Endothelial cell of umbilical vein (primary cell): ENCODE measurements around the gene CTSH. TPM values are rescaled to one million over a fixed set of nuclear protein-coding genes. Genes with fewer than 3 reads are reported as not detected.

Experiments used
- BruUV-seq: library from RNA; stranded (reverse); fragments of 400-500 nt; replicated peaks from 2 replicates; lab custom pipeline; 2021; lab: Mats Ljungman, UMichigan
- CTCF ChIA-PET: fragments of 300-600, 350-600 bp; sonication (Branson Sonifier 250); formaldehyde crosslinking; loops from one replicate; lab custom pipeline; 2021; ENCODE audit warnings: antibody characterized with exemption, inconsistent platforms; lab: Charles Lee
- POLR2A ChIA-PET: fragments of 300-600, 350-600 bp; sonication (Branson Sonifier 250); formaldehyde crosslinking; loops from one replicate; lab custom pipeline; 2021; ENCODE audit warnings: antibody characterized with exemption, inconsistent platforms; lab: Charles Lee
- DNase-seq: peaks from one replicate; pipeline ENCODE4 v3.0.0-alpha.2; 2011; ENCODE audit warnings: low read depth, low spot score
- FAIRE-seq: peaks from 2 replicates; lab custom pipeline; 2011; peaks lifted over from hg19 to GRCh38; lab: Jason Lieb, UNC
- H2AFZ ChIP-seq: 2 replicates; pipeline ENCODE4 v1.6.0; 2012; ENCODE audit warnings: low read depth, low read length, control low read depth, inconsistent platforms
- H3K27ac ChIP-seq: 2 replicates; pipeline ENCODE4 v1.5.1; 2011; ENCODE audit warnings: low read depth, mild to moderate bottlenecking, control low read depth, low read length, moderate library complexity; ENCODE audit not compliant: insufficient read depth
- H3K27me3 ChIP-seq, 2 experiments: 2 replicates each; pipeline versions ENCODE4 v1.6.0 to v1.6.1; 2011; ENCODE audit warnings: low read length in 2 of 2, mixed read lengths in 1 of 2; ENCODE audit not compliant: control insufficient read depth in 2 of 2, insufficient read depth in 2 of 2
- H3K36me3 ChIP-seq, 2 experiments: 2 replicates in 1 of 2; 3 replicates in 1 of 2; pipeline ENCODE4 v1.5.1; 2011; ENCODE audit warnings: low read length in 2 of 2, mild to moderate bottlenecking in 1 of 2, moderate library complexity in 1 of 2; ENCODE audit not compliant: control insufficient read depth in 2 of 2, insufficient read depth in 2 of 2; ENCODE audit errors: extremely low read depth in 1 of 2
- H3K4me1 ChIP-seq: 3 replicates; pipeline ENCODE4 v1.5.1; 2011; ENCODE audit warnings: mild to moderate bottlenecking, low read length; ENCODE audit not compliant: control insufficient read depth, insufficient read depth; ENCODE audit errors: extremely low read depth
- H3K4me2 ChIP-seq: 2 replicates; pipeline ENCODE4 v1.6.1; 2011; ENCODE audit warnings: low read length, control low read depth, mixed read lengths; ENCODE audit not compliant: insufficient read depth
- H3K4me3 ChIP-seq, 3 experiments: fragments of 200-600 bp in 1 of 3; sonication (generic), shearing (Covaris generic) in 1 of 3; replicated peaks in 1 of 3; 2 replicates each; pipeline ENCODE4 v1.5.1; 2011 to 2016; ENCODE audit warnings: control low read depth in 3 of 3, low read length in 3 of 3, mild to moderate bottlenecking in 2 of 3, inconsistent platforms in 1 of 3, low read depth in 1 of 3, moderate library complexity in 1 of 3; ENCODE audit not compliant: insufficient read depth in 1 of 3
- H3K79me2 ChIP-seq: 2 replicates; pipeline ENCODE4 v1.6.0; 2012; ENCODE audit warnings: low read length, inconsistent platforms; ENCODE audit not compliant: control insufficient read depth, insufficient read depth
- H3K9ac ChIP-seq: replicated peaks from 2 replicates; pipeline ENCODE3; 2011; ENCODE audit warnings: low read length, control low read depth; ENCODE audit not compliant: insufficient read depth; ENCODE audit errors: extremely low read depth
- H3K9me1 ChIP-seq: replicated peaks from 3 replicates; pipeline ENCODE4 v1.6.0; 2011; ENCODE audit warnings: mild to moderate bottlenecking, low read length; ENCODE audit not compliant: control insufficient read depth, insufficient read depth; ENCODE audit errors: extremely low read depth
- H3K9me3 ChIP-seq: replicated peaks from 2 replicates; pipeline ENCODE4 v1.5.1; 2012; ENCODE audit warnings: low read length, inconsistent platforms; ENCODE audit not compliant: control insufficient read depth, insufficient read depth
- H4K20me1 ChIP-seq: replicated peaks from 2 replicates; pipeline ENCODE3; 2011; ENCODE audit warnings: mild to moderate bottlenecking, low read length; ENCODE audit not compliant: control insufficient read depth, insufficient read depth; ENCODE audit errors: extremely low read depth
- EZH2 ChIP-seq: IDR thresholded peaks from 2 replicates; pipeline ENCODE4 v1.6.1; 2012; ENCODE audit warnings: borderline replicate concordance, low read depth, mild to moderate bottlenecking, moderate library complexity, low read length, inconsistent platforms; ENCODE audit not compliant: severe bottlenecking
- FOS ChIP-seq: IDR thresholded peaks from 2 replicates; pipeline ENCODE4 v1.6.1; 2011; ENCODE audit warnings: mild to moderate bottlenecking, low read length, moderate library complexity, borderline replicate concordance; ENCODE audit not compliant: insufficient read depth
- GATA2 ChIP-seq: IDR thresholded peaks from 2 replicates; pipeline ENCODE4 v1.7.0; 2011; ENCODE audit warnings: low read depth, mild to moderate bottlenecking, moderate library complexity, mixed read lengths, low read length; ENCODE audit not compliant: insufficient read length, insufficient read depth
- JUN ChIP-seq: IDR thresholded peaks from 2 replicates; pipeline ENCODE4 v1.6.1; 2011; ENCODE audit warnings: borderline replicate concordance, low read depth; ENCODE audit not compliant: insufficient read length, insufficient read depth
- MAX ChIP-seq: IDR thresholded peaks from 2 replicates; pipeline ENCODE4 v1.6.1; 2011; ENCODE audit not compliant: insufficient read depth, insufficient read length
- MYC ChIP-seq: IDR thresholded peaks from one replicate; pipeline ENCODE4 v1.6.1; 2011; ENCODE audit warnings: mild to moderate bottlenecking, low read depth, low read length
- POLR2A ChIP-seq: IDR thresholded peaks from 2 replicates; pipeline ENCODE4 v1.6.1; 2012; ENCODE audit warnings: low read depth, mild to moderate bottlenecking, control low read depth, low read length
- POLR2AphosphoS5 ChIP-seq: IDR thresholded peaks from 2 replicates; pipeline ENCODE4 v1.6.1; 2012; ENCODE audit warnings: low read depth, mild to moderate bottlenecking, control low read depth, low read length, moderate library complexity; ENCODE audit not compliant: insufficient read depth
- dilution Hi-C: fragments of 300-500 bp; cut with MboI; formaldehyde crosslinking; loops from one replicate; pipeline ENCODE4 v1.15.0; 2019; ENCODE audit warnings: low sequenced_read_pairs; ENCODE audit not compliant: extremely low pct_ligation_motif_present
- intact Hi-C: fragments of 100-400 bp; cut with micrococcal nuclease; formaldehyde crosslinking; loops from one replicate; pipeline ENCODE4 v1.10.0; 2022
- polyA plus RNA-seq, 4 experiments: library from polyadenylated mRNA; depleted of rRNA in 3 of 4; stranded (reverse) in 3 of 4; unstranded in 1 of 4; fragments of >200 nt; gene quantifications; 2 replicates each; pipeline versions ENCODE4 v1.2.1 to v1.2.3, GENCODE V29; 2011 to 2012; ENCODE audit warnings: missing spikeins in 1 of 4
- total RNA-seq: library from RNA; stranded (reverse); gene quantifications from 2 replicates; pipeline ENCODE4 v1.2.3, GENCODE V29; 2021
- TF ChIP-seq, protein P1 (sequence below), 2 donors: IDR thresholded peaks; 1 replicate in 1 of 2; 2 replicates in 1 of 2; pipeline ENCODE4 v1.5.1; 2011; ENCODE audit warnings: low read length in 2 of 2, mild to moderate bottlenecking in 2 of 2, moderate library complexity in 2 of 2, control low read depth in 1 of 2, inconsistent platforms in 1 of 2, low read depth in 1 of 2; ENCODE audit not compliant: insufficient read depth in 1 of 2; ENCODE audit errors: extremely low read depth in 1 of 2

Gene CTSH
- total and polyA plus RNA-seq, 2 donors (not counting 3 experiments of a cell fraction or from before 2014, with no cell fraction given): 7.0 to 7.4 TPM

DNA sequence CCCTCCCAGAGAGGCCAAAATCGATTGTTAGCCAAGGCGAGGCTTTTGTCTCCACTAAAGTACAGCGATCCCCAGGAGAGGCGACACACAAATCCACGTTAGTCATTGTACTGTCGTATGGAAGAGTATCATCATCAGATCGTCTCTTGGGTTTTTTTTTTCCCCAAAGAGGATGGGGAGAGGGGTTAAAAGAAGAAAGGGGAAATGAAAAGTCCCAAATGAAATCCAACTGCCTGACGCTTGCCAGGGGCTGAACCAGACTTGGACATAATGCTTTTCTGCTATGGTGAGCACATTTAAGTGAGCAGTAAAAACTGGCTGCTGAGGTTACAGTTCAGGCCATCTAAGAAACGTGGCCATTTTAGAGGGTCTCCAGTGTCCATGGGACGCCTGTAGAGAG lies 37.9 kb upstream of the CTSH start:
- intact Hi-C loops (no loop called here), dilution Hi-C loops (no loop called here)
- Histone ChIP-seq H3K4me1 (peaks cover 1% of the 10 kb centered on the region), H3K27me3 (peaks cover 0 to 2% of the 10 kb centered on the region in 2 experiments), H3K36me3 (no peaks in the 10 kb centered on the region), H3K9me3 (no peaks in the 10 kb centered on the region), H3K9ac (no peak overlapping the region), H3K4me3 (no peak overlapping the region), H3K27ac (no peak overlapping the region), H3K79me2 (no peaks in the 10 kb centered on the region), H2AFZ (no peak overlapping the region), H3K9me1 (no peaks in the 10 kb centered on the region), H4K20me1 (no peaks in the 10 kb centered on the region), H3K4me2 (no peak overlapping the region)
- TF ChIP-seq, protein P1, sequence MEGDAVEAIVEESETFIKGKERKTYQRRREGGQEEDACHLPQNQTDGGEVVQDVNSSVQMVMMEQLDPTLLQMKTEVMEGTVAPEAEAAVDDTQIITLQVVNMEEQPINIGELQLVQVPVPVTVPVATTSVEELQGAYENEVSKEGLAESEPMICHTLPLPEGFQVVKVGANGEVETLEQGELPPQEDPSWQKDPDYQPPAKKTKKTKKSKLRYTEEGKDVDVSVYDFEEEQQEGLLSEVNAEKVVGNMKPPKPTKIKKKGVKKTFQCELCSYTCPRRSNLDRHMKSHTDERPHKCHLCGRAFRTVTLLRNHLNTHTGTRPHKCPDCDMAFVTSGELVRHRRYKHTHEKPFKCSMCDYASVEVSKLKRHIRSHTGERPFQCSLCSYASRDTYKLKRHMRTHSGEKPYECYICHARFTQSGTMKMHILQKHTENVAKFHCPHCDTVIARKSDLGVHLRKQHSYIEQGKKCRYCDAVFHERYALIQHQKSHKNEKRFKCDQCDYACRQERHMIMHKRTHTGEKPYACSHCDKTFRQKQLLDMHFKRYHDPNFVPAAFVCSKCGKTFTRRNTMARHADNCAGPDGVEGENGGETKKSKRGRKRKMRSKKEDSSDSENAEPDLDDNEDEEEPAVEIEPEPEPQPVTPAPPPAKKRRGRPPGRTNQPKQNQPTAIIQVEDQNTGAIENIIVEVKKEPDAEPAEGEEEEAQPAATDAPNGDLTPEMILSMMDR (IDR thresholded peaks at IDR 0.05; ENCODE audit: extremely low read depth in 1 of 2, insufficient read depth in 1 of 2, low read depth in 1 of 2, low read length in 2 of 2): no peak
- TF ChIP-seq EZH2: no peak
- TF ChIP-seq MAX: no peak
- no peak for TF ChIP-seq MYC
- TF ChIP-seq JUN: no peak
- TF ChIP-seq GATA2: no peak
- TF ChIP-seq POLR2A: no peak
- TF ChIP-seq POLR2AphosphoS5: no peak
- no peak for TF ChIP-seq FOS
- BruUV-seq: no TSS peak
- POLR2A ChIA-PET: no interaction called here
- no peak for DNase-seq
- no peak for FAIRE-seq
- CTCF ChIA-PET: interaction anchor here (1.2 to 5.4 kb wide), 4 partner anchors 15 to 46 kb away, joined by 3 to 53 read pairs (median 6); no protein-coding TSS in a partner anchor
